VCaP (cell line): Measurements from ENCODE around the gene AUP1.

Experiments used
- H3K27ac ChIP-seq: fragments of 450-650 bp; 2 replicates; pipeline ENCODE4 v1.5.1; 2017
- TF ChIP-seq, protein P1 (sequence below): fragments of 450-650 bp; conservative IDR thresholded peaks from 2 replicates; pipeline ENCODE4 v1.5.1; 2017; ENCODE audit warnings: mild to moderate bottlenecking, moderate library complexity

AUP1 gene

GRCh38 chr2:74540291-74540690, 10.8 kb upstream of the AUP1 start:
- TF ChIP-seq, protein P1, sequence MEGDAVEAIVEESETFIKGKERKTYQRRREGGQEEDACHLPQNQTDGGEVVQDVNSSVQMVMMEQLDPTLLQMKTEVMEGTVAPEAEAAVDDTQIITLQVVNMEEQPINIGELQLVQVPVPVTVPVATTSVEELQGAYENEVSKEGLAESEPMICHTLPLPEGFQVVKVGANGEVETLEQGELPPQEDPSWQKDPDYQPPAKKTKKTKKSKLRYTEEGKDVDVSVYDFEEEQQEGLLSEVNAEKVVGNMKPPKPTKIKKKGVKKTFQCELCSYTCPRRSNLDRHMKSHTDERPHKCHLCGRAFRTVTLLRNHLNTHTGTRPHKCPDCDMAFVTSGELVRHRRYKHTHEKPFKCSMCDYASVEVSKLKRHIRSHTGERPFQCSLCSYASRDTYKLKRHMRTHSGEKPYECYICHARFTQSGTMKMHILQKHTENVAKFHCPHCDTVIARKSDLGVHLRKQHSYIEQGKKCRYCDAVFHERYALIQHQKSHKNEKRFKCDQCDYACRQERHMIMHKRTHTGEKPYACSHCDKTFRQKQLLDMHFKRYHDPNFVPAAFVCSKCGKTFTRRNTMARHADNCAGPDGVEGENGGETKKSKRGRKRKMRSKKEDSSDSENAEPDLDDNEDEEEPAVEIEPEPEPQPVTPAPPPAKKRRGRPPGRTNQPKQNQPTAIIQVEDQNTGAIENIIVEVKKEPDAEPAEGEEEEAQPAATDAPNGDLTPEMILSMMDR: no peak

DNA sequence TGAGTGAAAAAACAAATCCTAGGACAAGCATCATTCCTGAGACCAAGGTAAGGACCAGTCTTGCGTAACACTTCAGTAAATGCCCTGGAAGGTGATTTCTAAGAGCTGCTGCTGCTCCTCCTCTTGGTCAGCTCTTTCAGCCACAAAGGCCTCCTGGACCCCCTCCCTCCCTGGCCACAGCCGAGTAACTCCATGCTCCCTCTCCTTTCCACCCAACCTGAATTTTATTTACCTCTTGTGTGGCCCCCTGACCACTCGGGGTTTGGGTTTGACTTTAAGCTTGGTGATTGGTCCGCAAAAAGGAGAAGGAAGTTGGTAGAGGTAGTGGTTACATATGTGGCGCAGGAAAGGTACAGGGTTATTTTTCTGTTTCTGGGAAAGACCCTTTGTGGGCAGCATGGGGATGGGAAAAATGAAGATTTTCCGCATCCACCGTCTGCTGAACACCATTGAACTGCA, 9.4 kb upstream of the AUP1 start:
- TF ChIP-seq, protein P1: no peak
- no peak overlapping the region for H3K27ac ChIP-seq

More at GRCh38 chr2:74540291-74540690, 10.8 kb upstream of the AUP1 start:
- no peak overlapping the region for H3K27ac ChIP-seq

DNA sequence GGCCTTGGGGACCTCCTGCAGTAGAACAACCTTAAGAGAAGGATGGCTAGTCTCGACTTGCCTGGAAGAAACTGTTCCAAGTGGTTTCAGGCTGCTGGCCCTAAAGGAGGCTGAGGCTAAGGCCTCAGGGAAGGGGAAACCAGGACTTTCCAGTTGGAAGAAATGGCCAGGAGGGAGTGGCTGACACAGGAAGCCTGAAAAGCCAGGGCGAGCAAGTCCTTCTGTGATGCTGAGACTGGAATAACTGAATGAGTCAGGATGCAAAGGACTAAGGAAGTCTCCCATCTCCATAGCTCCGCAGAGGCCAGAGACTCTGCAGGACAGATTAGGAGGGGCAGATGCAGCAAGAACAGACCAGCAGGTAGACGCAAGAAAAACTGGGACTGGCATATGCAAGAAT, 7.6 kb upstream of the AUP1 start:
- H3K27ac ChIP-seq: no peak overlapping the region
- TF ChIP-seq, protein P1: no peak

DNA sequence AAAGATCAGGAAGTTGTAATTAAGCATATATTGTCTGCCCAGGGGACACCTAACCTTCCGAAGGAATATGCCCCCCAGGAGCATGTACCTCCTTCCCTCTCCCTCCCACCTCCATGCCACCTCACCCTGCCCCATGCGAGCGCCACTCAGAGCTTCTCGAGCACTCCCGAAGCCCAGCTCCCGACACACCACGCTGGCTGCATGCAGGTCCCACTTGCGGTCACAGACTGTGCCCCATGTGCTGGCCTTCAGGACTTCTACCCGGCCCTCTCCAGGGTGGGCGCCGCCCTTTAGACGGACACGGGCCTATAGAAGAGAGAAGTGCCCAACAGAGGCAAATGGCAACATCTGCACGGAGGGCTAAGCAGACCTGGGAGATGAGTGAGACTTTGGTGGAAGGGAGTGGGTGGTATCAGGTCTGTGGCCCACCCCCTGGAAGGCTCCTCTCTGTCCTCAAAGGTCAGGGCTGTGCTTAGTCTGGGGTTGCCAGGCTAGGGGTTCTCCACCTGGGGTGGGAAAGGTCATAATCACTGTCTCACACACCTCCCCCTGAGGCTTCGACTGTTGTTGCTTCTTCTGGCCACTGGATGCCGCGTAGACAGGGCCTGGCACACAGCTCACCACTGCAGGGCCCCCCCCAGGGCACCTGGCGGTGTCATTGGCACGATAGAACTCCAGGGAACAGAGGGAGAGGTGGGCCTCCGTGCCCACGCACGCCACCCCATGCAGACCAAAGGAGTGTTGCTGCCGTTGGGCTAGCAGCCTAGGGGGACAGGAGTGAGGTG, 6.9 kb upstream of the AUP1 start:
- H3K27ac ChIP-seq: no peak overlapping the region
- TF ChIP-seq, protein P1: no peak

GRCh38 chr2:74535440-74535965, 6.0 kb upstream of the AUP1 start:
- H3K27ac ChIP-seq: no peak overlapping the region
- TF ChIP-seq, protein P1: no peak

DNA sequence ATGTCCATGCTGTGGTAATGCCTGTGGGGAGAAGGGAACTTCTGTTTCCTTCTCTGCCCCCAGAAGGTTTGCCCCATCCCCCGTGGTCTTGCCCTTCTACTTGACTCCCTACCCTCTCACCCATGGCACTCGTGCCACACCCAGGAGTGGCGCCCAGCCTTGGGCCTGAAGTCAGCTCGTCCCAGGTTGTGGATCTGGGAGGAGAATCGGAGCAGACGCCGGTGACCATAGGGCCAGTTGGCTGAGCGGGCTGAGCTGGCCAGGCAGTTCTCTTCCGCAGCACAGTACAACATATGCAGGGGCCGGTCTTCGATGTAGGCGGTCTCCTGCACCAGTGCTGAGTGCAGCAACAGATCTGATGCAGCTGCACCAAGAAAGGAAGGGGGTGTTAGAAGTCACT, 4.9 kb upstream of the AUP1 start:
- TF ChIP-seq, protein P1: no peak
- no peak overlapping the region for H3K27ac ChIP-seq

DNA sequence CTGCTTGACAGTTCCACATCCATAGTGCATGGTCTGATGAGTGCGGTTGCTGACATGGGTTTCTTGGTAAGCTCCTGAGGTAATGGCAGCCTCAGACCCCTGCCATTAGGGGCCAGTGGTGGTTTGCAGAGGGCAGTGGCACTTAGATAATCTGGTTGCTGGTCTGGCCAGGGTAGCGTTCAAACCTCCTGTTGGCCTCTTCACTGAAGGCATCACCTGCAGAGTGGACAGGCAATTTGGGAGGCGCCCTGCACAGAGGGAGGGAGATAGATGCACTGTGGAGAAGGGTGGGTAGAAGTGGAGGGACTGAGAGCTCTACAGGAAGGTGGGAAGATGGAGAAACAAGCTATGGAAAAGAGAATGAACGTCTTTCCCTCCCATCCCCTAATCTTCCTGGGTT, 4.0 kb upstream of the AUP1 start:
- H3K27ac ChIP-seq: no peak overlapping the region
- TF ChIP-seq, protein P1: no peak
